Endodermal cell (in vitro differentiated cells): ENCODE data around the gene MTFMT. TPM values are rescaled to one million over a fixed set of nuclear protein-coding genes. Genes with fewer than 3 reads are reported as not detected.

Experiments
- DNase-seq: peaks from one replicate; pipeline ENCODE4 v3.0.0-alpha.2; 2017
- H3K27ac ChIP-seq: 2 replicates; pipeline ENCODE4 v1.5.1; 2013; ENCODE audit warnings: mild to moderate bottlenecking, low read depth, low read length, moderate library complexity
- H3K27me3 ChIP-seq: 2 replicates; pipeline ENCODE4 v1.6.1; 2013; ENCODE audit warnings: mild to moderate bottlenecking, low read length, moderate library complexity; ENCODE audit not compliant: insufficient read depth, control insufficient read depth, poor library complexity, severe bottlenecking
- H3K36me3 ChIP-seq: 2 replicates; pipeline ENCODE4 v1.7.0; 2013; ENCODE audit warnings: mild to moderate bottlenecking, low read length, moderate library complexity; ENCODE audit not compliant: control insufficient read depth, insufficient read depth
- H3K4me1 ChIP-seq: one replicate; pipeline ENCODE4 v1.7.0; 2013; ENCODE audit warnings: low read length; ENCODE audit not compliant: control insufficient read depth, insufficient read depth
- H3K4me3 ChIP-seq: 2 replicates; pipeline ENCODE4 v1.5.1; 2013; ENCODE audit warnings: mild to moderate bottlenecking, low read length, moderate library complexity
- H3K9ac ChIP-seq: 2 replicates; pipeline ENCODE4 v1.6.1; 2013; ENCODE audit warnings: mild to moderate bottlenecking, low read length, moderate library complexity; ENCODE audit not compliant: poor library complexity, severe bottlenecking; ENCODE audit errors: extremely low read depth
- H3K9me3 ChIP-seq: 2 replicates; pipeline ENCODE4 v1.6.1; 2013; ENCODE audit warnings: mild to moderate bottlenecking, low read length, moderate library complexity; ENCODE audit not compliant: control insufficient read depth
- H3K27ac Mint-ChIP-seq: 2 replicates; pipeline ENCODE4 v1.8.0; 2020; ENCODE audit warnings: mixed read lengths
- H3K27me3 Mint-ChIP-seq: 2 replicates; pipeline ENCODE4 v1.8.0; 2021; ENCODE audit warnings: mild to moderate bottlenecking, mixed read lengths; ENCODE audit not compliant: insufficient read depth
- H3K36me3 Mint-ChIP-seq: 2 replicates; pipeline ENCODE4 v1.8.0; 2020; ENCODE audit warnings: low read depth, mixed read lengths
- H3K4me1 Mint-ChIP-seq: 2 replicates; pipeline ENCODE4 v1.8.0; 2020; ENCODE audit warnings: mixed read lengths
- H3K4me3 Mint-ChIP-seq: 2 replicates; pipeline ENCODE4 v1.8.0; 2020; ENCODE audit warnings: mild to moderate bottlenecking, moderate library complexity, mixed read lengths
- H3K9me3 Mint-ChIP-seq: 2 replicates; pipeline ENCODE4 v1.8.0; 2020; ENCODE audit warnings: mild to moderate bottlenecking, mixed read lengths
- WGBS, 2 experiments: methylation state at CpG; one replicate each; pipeline versions ENCODE4 v1.1.5 to v1.1.7; 2013; ENCODE audit warnings: missing lambda C conversion rate in 2 of 2, mixed read lengths in 1 of 2; ENCODE audit not compliant: insufficient coverage in 1 of 2, insufficient read length in 1 of 2; 5-methylcytosine and 5-hydroxymethylcytosine counted together
- total RNA-seq, 2 donors: library from RNA; stranded (reverse); fragmentation: NEBNext Ultra II Directional in 1 of 2; extraction: Animal tissue kit (Norgen Biotek cat#: 25700) in 1 of 2; gene quantifications; 2 replicates in 1 of 2; 3 replicates in 1 of 2; pipeline ENCODE4 v1.2.1, GENCODE V29; 2021
- TF ChIP-seq, protein P1 (sequence below): fragments of 200-600 bp; sonication (generic); conservative IDR thresholded peaks from 2 replicates; pipeline ENCODE4 v1.5.0; 2021; ENCODE audit warnings: antibody characterized with exemption, mild to moderate bottlenecking

The MTFMT gene
- total RNA-seq, 2 donors from 2014 or later, result 17.8 to 23.2 TPM

DNA sequence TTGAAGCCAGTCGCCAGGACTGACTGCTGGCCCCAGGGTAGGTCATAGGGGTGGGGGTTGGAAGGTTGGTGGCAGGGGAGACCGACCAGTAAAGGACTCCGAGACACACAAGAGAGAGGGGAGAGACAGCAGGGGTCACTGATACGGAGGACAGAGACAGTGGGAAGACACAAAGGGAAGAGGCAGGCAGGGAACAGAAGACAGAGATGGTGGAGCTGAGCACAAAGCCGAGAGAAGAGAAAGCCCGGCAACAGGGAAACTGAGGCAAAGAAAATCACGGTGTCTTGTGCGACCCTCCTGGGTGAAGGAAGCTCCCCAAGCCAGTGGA is 37.8 kb upstream of the MTFMT start:
- peaks cover 27% of the 10 kb centered on the region for H3K4me1 Mint-ChIP-seq
- H3K27ac Mint-ChIP-seq, result peak overlapping the region; percentile 97
- peaks cover 8% of the 10 kb centered on the region for H3K4me1 ChIP-seq
- WGBS, 2 experiments, result 1 to 3% methylated on average over 5 to 8 of the region's 8 CpGs
- peak overlapping the region; percentile 90 for H3K4me3 Mint-ChIP-seq
- peak overlapping the region; percentile 13 for H3K27ac ChIP-seq
- H3K4me3 ChIP-seq, result peak overlapping the region; percentile 89
- peak overlapping the region; percentile 88 for H3K9ac ChIP-seq
- no peaks in the 10 kb centered on the region for H3K9me3 Mint-ChIP-seq
- H3K36me3 ChIP-seq, result peaks cover 35% of the 10 kb centered on the region
- H3K27me3 Mint-ChIP-seq, result no peaks in the 10 kb centered on the region
- H3K9me3 ChIP-seq, result no peaks in the 10 kb centered on the region
- no peak for DNase-seq
- TF ChIP-seq, protein P1, sequence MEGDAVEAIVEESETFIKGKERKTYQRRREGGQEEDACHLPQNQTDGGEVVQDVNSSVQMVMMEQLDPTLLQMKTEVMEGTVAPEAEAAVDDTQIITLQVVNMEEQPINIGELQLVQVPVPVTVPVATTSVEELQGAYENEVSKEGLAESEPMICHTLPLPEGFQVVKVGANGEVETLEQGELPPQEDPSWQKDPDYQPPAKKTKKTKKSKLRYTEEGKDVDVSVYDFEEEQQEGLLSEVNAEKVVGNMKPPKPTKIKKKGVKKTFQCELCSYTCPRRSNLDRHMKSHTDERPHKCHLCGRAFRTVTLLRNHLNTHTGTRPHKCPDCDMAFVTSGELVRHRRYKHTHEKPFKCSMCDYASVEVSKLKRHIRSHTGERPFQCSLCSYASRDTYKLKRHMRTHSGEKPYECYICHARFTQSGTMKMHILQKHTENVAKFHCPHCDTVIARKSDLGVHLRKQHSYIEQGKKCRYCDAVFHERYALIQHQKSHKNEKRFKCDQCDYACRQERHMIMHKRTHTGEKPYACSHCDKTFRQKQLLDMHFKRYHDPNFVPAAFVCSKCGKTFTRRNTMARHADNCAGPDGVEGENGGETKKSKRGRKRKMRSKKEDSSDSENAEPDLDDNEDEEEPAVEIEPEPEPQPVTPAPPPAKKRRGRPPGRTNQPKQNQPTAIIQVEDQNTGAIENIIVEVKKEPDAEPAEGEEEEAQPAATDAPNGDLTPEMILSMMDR, result no peak
- H3K36me3 Mint-ChIP-seq, result peaks cover 21% of the 10 kb centered on the region
- H3K27me3 ChIP-seq, result no peaks in the 10 kb centered on the region

DNA sequence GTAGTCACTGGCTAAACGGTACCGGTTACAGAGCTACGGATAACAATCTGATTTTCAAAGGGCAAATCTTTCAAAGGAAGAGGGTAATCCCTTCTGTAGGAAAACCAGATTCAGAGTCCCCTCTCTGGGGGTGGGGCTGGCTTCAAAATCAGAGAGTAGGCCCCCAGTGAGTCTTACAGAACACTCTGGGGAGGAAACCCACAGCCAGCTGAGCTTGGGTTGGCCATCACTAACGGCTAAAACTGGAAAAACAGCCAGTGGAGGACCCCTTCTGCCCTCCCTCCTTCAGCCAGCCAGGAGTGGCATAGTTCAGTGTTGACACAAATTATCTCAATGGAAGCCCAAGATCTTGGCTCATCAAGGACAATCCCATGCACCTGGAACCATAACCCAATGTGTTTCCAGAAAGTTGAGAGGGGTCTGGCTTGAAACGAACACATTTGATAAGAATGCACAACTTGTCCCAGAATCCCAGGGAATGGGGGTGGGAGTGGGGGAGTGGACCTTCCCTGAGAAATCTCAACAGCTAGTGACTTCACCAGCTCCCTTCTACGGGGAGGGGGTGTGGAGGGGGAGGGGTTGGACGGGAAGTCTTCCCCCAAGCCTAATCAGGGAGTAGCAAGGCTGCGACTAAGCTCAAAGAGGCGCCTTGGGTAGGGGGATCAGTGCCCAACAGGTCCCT is 37.3 kb upstream of the MTFMT start:
- peaks cover 25% of the 10 kb centered on the region for H3K36me3 Mint-ChIP-seq
- H3K27ac Mint-ChIP-seq, result peak overlapping the region; percentile 97
- H3K4me3 Mint-ChIP-seq, result peak overlapping the region; percentile 90
- Histone ChIP-seq H3K36me3 (peaks cover 38% of the 10 kb centered on the region), H3K9me3 (no peaks in the 10 kb centered on the region), H3K4me3 (peak overlapping the region; percentile 89), H3K9ac (peak overlapping the region; percentile 88), H3K27ac (peak overlapping the region; percentile 13), H3K4me1 (peaks cover 8% of the 10 kb centered on the region), H3K27me3 (no peaks in the 10 kb centered on the region)
- DNase-seq, result peak; percentile 79
- 16 to 49% methylated on average over 4 to 8 of the region's 9 CpGs for WGBS, 2 experiments
- no peaks in the 10 kb centered on the region for H3K27me3 Mint-ChIP-seq
- H3K9me3 Mint-ChIP-seq, result no peaks in the 10 kb centered on the region
- TF ChIP-seq, protein P1, result no peak
- H3K4me1 Mint-ChIP-seq, result peaks cover 25% of the 10 kb centered on the region

DNA sequence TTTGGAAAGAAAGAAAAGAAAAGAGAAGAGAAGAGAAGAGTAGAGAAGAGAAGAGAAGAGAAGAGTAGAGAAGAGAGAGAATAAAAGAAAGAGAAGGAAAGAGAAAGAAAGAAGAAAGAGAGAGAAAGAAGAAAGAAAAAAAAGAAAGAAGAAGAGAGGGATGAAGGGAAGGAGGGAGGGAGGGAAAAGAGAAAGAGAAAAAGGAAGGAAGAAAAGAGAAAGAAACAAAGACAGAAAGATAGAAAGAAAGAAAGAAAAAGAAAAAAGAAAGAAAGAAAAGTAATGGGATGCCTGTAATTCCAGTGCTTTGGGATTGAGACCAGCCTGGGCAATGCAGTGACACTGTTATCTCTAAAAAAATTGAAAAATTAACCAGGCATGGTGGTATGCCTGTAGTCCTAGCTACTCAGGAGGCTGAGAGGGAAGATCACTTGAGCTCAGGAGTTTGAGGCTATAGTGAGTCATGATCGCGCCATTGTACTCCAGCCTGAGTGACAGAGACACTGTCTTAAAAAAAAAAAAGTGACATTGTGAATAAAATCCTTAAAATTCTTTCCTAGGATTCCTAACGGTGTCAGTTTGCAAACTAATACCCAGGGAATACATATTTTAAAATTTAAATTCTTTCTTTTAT is 36.7 kb upstream of the MTFMT start:
- H3K27ac Mint-ChIP-seq, result no peak overlapping the region

More for the DNA sequence above, 36.7 kb upstream of the MTFMT start:
- TF ChIP-seq, protein P1, result no peak
- H3K4me3 Mint-ChIP-seq, result peak overlapping the region; percentile 90
- no peaks in the 10 kb centered on the region for H3K27me3 Mint-ChIP-seq
- no peaks in the 10 kb centered on the region for H3K9me3 ChIP-seq
- no peaks in the 10 kb centered on the region for H3K9me3 Mint-ChIP-seq
- H3K4me1 ChIP-seq, result peaks cover 8% of the 10 kb centered on the region
- peak overlapping the region; percentile 89 for H3K4me3 ChIP-seq
- no peak for DNase-seq
- peaks cover 31% of the 10 kb centered on the region for H3K36me3 Mint-ChIP-seq
- H3K27ac ChIP-seq, result no peak overlapping the region
- peaks cover 43% of the 10 kb centered on the region for H3K36me3 ChIP-seq
- peak overlapping the region; percentile 88 for H3K9ac ChIP-seq
- H3K27me3 ChIP-seq, result no peaks in the 10 kb centered on the region
- WGBS, 2 experiments, result 33 to 34% methylated on average over 3 of the region's 3 CpGs
- H3K4me1 Mint-ChIP-seq, result peaks cover 21% of the 10 kb centered on the region
